NCI-H187 treated with DMSO at 0.1 percent for 48 hours (cell line): ENCODE data around the gene PDE3B.
"Not testable (repeated sequence)": the region's sequence is repeated elsewhere in the genome, so short reads cannot be mapped to it uniquely, and the experiment has no call there.

ENCODE experiments used
- DNase-seq: peaks from one replicate; lab custom pipeline; 2025; lab: John Stamatoyannopoulos, UW

PDE3B gene

GRCh38 chr11:14812757-14813156, 169.2 kb downstream of the PDE3B start:
- DNase-seq, result no peak

GRCh38 chr11:14813516-14813915, 169.9 kb downstream of the PDE3B start:
- DNase-seq, result no peak

GRCh38 chr11:14818779-14819178, 175.2 kb downstream of the PDE3B start:
- DNase-seq, result no peak

GRCh38 chr11:14819596-14819995, 176.0 kb downstream of the PDE3B start:
- DNase-seq, result no peak

GRCh38 chr11:14821031-14821430, 177.4 kb downstream of the PDE3B start:
- no peak for DNase-seq

GRCh38 chr11:14826600-14826999, 183.0 kb downstream of the PDE3B start:
- no peak for DNase-seq

- no peak for DNase-seq
Measured at GRCh38 chr11:14835496-14836492, 192.2 kb downstream of the PDE3B start.

- no peak for DNase-seq
Measured at GRCh38 chr11:14842002-14842401, 198.4 kb downstream of the PDE3B start.

- DNase-seq, result no peak
Measured at GRCh38 chr11:14852571-14853177, 209.1 kb downstream of the PDE3B start.

GRCh38 chr11:14854057-14854456, 210.5 kb downstream of the PDE3B start:
- DNase-seq, result no peak

- no peak for DNase-seq
Measured at GRCh38 chr11:14855890-14856289, 212.3 kb downstream of the PDE3B start.

- no peak for DNase-seq
Measured at GRCh38 chr11:14857621-14858020, 214.0 kb downstream of the PDE3B start.

GRCh38 chr11:14858404-14858803, 214.8 kb downstream of the PDE3B start:
- DNase-seq, result no peak

- no peak for DNase-seq
Measured at GRCh38 chr11:14860511-14860910, 216.9 kb downstream of the PDE3B start.

GRCh38 chr11:14861680-14862079, 218.1 kb downstream of the PDE3B start:
- no peak for DNase-seq

GRCh38 chr11:14863775-14864174, 220.2 kb downstream of the PDE3B start:
- not testable (repeated sequence) for DNase-seq

GRCh38 chr11:14872032-14872431, 228.4 kb downstream of the PDE3B start:
- no peak for DNase-seq

- no peak for DNase-seq
Measured at GRCh38 chr11:14873632-14874031, 230.0 kb downstream of the PDE3B start.

- DNase-seq, result no peak
Measured at GRCh38 chr11:14875163-14875562, 231.6 kb downstream of the PDE3B start.

- no peak for DNase-seq
Measured at GRCh38 chr11:14881576-14882193, 238.1 kb downstream of the PDE3B start.

- no peak for DNase-seq
Measured at GRCh38 chr11:14882196-14882595, 238.6 kb downstream of the PDE3B start.

GRCh38 chr11:14883683-14884082, 240.1 kb downstream of the PDE3B start:
- not testable (repeated sequence) for DNase-seq
